Ectodermal cell (in vitro differentiated cells): Measurements from ENCODE around the gene COL13A1.

Experiments used
- H3K27ac ChIP-seq: 2 replicates; pipeline ENCODE4 v1.7.0; 2013; ENCODE audit warnings: mild to moderate bottlenecking, low read depth, low read length; ENCODE audit not compliant: insufficient read depth, poor library complexity, severe bottlenecking
- H3K27me3 ChIP-seq: 2 replicates; pipeline ENCODE4 v1.7.0; 2013; ENCODE audit warnings: mild to moderate bottlenecking, low read length; ENCODE audit not compliant: insufficient read depth, control insufficient read depth, poor library complexity, severe bottlenecking
- H3K36me3 ChIP-seq: one replicate; pipeline ENCODE4 v1.7.0; 2013; ENCODE audit warnings: low read length; ENCODE audit not compliant: control insufficient read depth, insufficient read depth
- H3K4me1 ChIP-seq: one replicate; pipeline ENCODE4 v1.7.0; 2013; ENCODE audit warnings: low read length; ENCODE audit not compliant: control insufficient read depth, insufficient read depth
- H3K4me3 ChIP-seq: 2 replicates; pipeline ENCODE4 v1.7.0; 2013; ENCODE audit warnings: low read depth, low read length, control low read depth; ENCODE audit not compliant: insufficient read depth
- H3K9me3 ChIP-seq: 2 replicates; pipeline ENCODE4 v1.7.0; 2013; ENCODE audit warnings: mild to moderate bottlenecking, low read length, moderate library complexity; ENCODE audit not compliant: control insufficient read depth
- WGBS, 2 experiments: methylation state at CpG; one replicate each; pipeline ENCODE4 v1.1.7; 2013; ENCODE audit warnings: missing lambda C conversion rate in 2 of 2; 5-methylcytosine and 5-hydroxymethylcytosine counted together

The COL13A1 gene

DNA sequence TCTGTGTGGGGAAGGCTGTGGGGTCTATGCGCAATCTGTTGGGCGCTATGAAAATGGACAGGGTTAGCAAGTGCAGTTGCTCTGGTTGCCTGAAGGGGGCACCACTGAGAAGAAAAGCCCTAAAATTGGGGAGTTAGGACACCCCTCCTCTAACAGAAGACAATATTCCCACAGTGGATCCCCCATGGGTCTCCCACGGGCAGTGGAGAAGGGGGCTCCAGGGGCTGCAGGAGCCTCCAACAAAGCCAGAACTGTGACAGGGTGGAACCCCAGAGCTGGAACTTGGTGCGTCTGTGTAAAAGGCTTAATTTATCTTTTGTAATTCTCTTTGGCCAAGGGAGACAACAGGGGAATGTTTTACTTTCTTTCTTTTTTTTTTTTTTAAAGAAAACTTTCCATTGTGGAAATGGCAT is 12.5 kb upstream of the COL13A1 start:
- H3K27ac ChIP-seq, result no peak overlapping the region
- 63 to 64% methylated on average over 4 of the region's 4 CpGs for WGBS, 2 experiments
- H3K36me3 ChIP-seq, result no peaks in the 10 kb centered on the region
- H3K4me3 ChIP-seq, result no peak overlapping the region
- H3K4me1 ChIP-seq, result no peaks in the 10 kb centered on the region
- H3K27me3 ChIP-seq, result no peaks in the 10 kb centered on the region
- H3K9me3 ChIP-seq, result no peaks in the 10 kb centered on the region

GRCh38 chr10:69791812-69792211 is 9.9 kb upstream of the COL13A1 start:
- Histone ChIP-seq H3K4me3 (no peak overlapping the region), H3K36me3 (no peaks in the 10 kb centered on the region), H3K27ac (no peak overlapping the region), H3K4me1 (no peaks in the 10 kb centered on the region), H3K9me3 (no peaks in the 10 kb centered on the region), H3K27me3 (no peaks in the 10 kb centered on the region)
- WGBS, 2 experiments, result 88 to 93% methylated on average over 5 of the region's 5 CpGs

DNA sequence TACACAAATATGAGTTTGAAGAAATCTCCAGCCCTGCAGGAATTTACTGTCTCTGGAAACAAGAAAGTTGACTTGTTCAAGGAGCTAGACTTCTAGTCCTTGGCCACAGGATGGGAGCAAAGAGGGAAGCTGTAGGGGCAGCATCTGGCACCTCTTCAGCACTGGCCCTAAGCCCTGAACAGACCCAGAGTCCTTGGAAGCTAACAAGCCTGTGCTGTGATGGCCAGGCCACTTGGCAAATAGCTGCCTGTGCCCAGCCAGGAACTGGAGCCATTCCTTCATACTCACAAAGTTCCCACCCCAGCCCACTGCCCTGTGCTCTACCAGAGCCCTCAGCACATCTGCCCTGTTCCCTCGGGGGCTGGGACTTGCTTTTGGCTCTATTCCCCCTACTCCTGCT is 9.4 kb upstream of the COL13A1 start:
- Histone ChIP-seq H3K4me1 (no peaks in the 10 kb centered on the region), H3K4me3 (no peak overlapping the region), H3K27me3 (no peaks in the 10 kb centered on the region), H3K27ac (no peak overlapping the region), H3K36me3 (no peaks in the 10 kb centered on the region), H3K9me3 (no peaks in the 10 kb centered on the region)
- WGBS, 2 experiments, result 88% methylated on average over 1 of the region's 1 CpG

DNA sequence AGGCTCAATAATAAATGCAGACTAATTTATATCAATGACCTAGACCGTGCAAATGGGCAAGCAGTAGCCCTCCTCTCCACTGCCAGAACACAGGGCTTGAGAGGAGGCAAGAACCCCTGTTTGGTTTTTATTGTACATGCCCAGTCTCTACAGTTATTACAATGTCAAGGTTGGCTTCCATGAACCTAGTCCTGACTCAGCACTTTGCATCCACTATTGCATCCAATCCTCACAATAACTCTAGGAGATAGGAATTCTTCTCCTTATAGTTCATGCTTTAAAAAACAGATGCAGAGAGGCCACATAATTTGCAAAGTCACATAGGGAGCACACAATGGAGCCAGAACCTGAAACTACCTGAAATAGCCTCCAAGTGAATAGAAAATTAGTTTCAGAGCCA is 7.0 kb upstream of the COL13A1 start:
- H3K27ac ChIP-seq, result no peak overlapping the region
- H3K27me3 ChIP-seq, result no peaks in the 10 kb centered on the region
- H3K4me3 ChIP-seq, result no peak overlapping the region
- 90 to 92% methylated on average over 1 of the region's 1 CpG for WGBS, 2 experiments
- H3K9me3 ChIP-seq, result no peaks in the 10 kb centered on the region
- no peaks in the 10 kb centered on the region for H3K4me1 ChIP-seq
- no peaks in the 10 kb centered on the region for H3K36me3 ChIP-seq

DNA sequence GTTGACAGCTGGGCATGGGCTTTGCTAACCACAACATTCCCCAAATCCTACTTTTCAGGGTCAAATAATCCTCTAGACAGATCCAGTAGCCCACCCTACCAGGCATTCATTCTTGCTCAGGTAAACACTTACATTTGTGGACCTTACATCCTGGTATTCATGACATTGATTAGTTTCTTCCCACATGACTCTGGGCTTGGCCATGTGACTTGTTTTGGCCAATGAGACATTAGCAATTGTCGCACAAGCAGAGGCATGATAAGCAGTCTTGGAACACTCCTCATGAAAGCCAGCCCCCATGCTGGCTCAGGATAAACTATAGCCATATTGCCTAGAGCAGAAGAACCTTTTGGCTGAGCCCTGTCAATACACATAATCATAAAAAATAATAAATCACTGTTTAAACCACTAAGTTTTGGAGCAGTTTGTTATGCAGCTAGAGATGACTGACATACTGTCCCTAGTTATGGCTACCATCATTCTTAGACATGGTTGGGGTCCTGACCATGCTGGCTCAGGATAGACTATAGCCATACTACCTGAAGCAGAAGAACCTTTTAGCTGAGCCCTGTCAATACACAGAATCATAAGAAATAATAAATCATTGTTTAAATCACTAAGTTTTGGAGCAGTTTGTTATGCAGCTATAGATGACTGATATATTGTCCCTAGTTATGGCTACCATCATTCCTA is 6.3 kb upstream of the COL13A1 start:
- H3K36me3 ChIP-seq, result no peaks in the 10 kb centered on the region
- no peaks in the 10 kb centered on the region for H3K27me3 ChIP-seq
- H3K4me1 ChIP-seq, result no peaks in the 10 kb centered on the region
- no peak overlapping the region for H3K27ac ChIP-seq
- H3K9me3 ChIP-seq, result no peaks in the 10 kb centered on the region
- no peak overlapping the region for H3K4me3 ChIP-seq
- 32 to 44% methylated on average over 1 of the region's 1 CpG for WGBS, 2 experiments

GRCh38 chr10:69797959-69798358 is 3.7 kb upstream of the COL13A1 start:
- Histone ChIP-seq H3K27ac (no peak overlapping the region), H3K9me3 (no peaks in the 10 kb centered on the region), H3K4me1 (peaks cover 6% of the 10 kb centered on the region), H3K36me3 (no peaks in the 10 kb centered on the region), H3K27me3 (peaks cover 24% of the 10 kb centered on the region), H3K4me3 (no peak overlapping the region)
- 89 to 90% methylated on average over 7 of the region's 7 CpGs for WGBS, 2 experiments

DNA sequence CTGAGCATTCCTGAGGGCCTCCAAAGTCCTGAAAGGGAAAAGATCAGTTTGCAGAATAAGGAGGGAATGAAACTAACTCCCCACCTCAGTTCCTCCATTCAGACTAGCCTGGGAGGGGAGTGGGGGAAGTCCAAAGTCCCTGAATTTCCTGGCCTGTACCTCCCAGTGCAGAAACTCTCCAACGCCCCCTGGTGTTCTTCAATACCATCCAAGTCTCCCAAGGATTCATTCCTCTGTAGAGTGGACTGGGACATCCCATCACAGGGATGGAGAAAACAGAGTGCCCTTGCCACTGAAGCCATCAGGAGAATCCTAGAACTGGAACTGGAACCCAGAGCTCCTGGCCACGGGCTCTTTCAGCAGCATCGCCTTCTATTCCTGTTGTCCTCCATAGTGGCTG is 1.6 kb upstream of the COL13A1 start:
- H3K4me3 ChIP-seq, result no peak overlapping the region
- peaks cover 9% of the 10 kb centered on the region for H3K4me1 ChIP-seq
- no peaks in the 10 kb centered on the region for H3K36me3 ChIP-seq
- H3K9me3 ChIP-seq, result no peaks in the 10 kb centered on the region
- no peak overlapping the region for H3K27ac ChIP-seq
- peaks cover 36% of the 10 kb centered on the region for H3K27me3 ChIP-seq
- WGBS, 2 experiments, result 34 to 37% methylated on average over 3 of the region's 3 CpGs

GRCh38 chr10:69800665-69801064 is 1.0 kb upstream of the COL13A1 start:
- WGBS, 2 experiments, result 48 to 63% methylated on average over 2 of the region's 2 CpGs
- H3K4me3 ChIP-seq, result no peak overlapping the region

GRCh38 chr10:69801094-69801433 is 642 bp upstream of the COL13A1 start:
- Histone ChIP-seq H3K27me3 (peaks cover 36% of the 10 kb centered on the region), H3K4me3 (peak overlapping the region; percentile 59), H3K27ac (no peak overlapping the region), H3K4me1 (peaks cover 10% of the 10 kb centered on the region), H3K9me3 (no peaks in the 10 kb centered on the region), H3K36me3 (no peaks in the 10 kb centered on the region)
- whole genome bisulfite sequencing, 2 experiments, result 4 to 5% methylated on average over 8 of the region's 8 CpGs

More at GRCh38 chr10:69800665-69801064, 1.0 kb upstream of the COL13A1 start:
- H3K36me3 ChIP-seq, result no peaks in the 10 kb centered on the region
- no peak overlapping the region for H3K27ac ChIP-seq
- no peaks in the 10 kb centered on the region for H3K9me3 ChIP-seq
- H3K27me3 ChIP-seq, result peaks cover 36% of the 10 kb centered on the region
- peaks cover 10% of the 10 kb centered on the region for H3K4me1 ChIP-seq

DNA sequence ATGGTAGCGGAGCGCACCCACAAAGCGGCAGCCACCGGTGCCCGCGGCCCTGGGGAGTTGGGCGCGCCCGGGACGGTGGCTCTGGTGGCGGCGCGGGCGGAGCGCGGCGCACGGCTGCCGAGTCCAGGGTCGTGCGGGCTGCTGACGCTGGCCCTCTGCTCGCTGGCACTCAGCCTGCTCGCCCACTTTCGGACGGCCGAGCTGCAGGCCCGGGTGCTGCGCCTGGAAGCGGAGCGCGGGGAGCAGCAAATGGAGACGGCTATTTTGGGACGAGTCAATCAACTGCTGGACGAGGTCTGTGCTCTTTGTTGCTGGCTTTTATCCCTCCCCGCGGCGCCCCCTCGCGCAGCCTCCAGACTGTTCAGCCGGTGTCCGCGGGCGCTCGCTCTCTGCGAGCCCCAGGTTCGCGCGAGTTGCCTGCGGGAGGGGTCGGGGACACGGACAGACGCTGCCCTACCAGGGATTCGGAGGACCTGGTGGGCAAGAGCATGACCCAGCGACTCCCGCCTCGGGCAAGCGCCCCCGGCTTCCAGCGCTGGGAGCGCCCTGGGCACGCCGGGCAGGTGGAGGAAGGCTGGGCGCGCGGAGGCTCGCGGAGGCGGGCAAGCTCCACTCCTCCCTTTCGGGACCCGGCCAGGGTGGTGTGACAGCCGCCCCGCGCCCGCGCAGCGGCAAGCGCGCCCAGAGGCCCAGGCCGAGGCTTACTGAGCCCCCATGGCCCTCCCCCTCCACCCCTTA is 887 bp downstream of the COL13A1 start:
- H3K27me3 ChIP-seq, result peaks cover 36% of the 10 kb centered on the region
- H3K27ac ChIP-seq, result no peak overlapping the region
- H3K36me3 ChIP-seq, result no peaks in the 10 kb centered on the region
- no peaks in the 10 kb centered on the region for H3K9me3 ChIP-seq
- peaks cover 10% of the 10 kb centered on the region for H3K4me1 ChIP-seq
- H3K4me3 ChIP-seq, result peak overlapping the region; percentile 59
- 0 to 1% methylated on average over 80 of the region's 80 CpGs for WGBS, 2 experiments
